Stimulated activated CD4-positive, alpha-beta T cell treated with anti-CD3 and anti-CD28 coated beads, Interleukin-1b, Interleukin-23, amount 100 ng/mL, for 24 hours (primary cell): ENCODE data around the gene RAPGEF1.
"Not testable (repeated sequence)": the region's sequence is repeated elsewhere in the genome, so short reads cannot be mapped to it uniquely, and the experiment has no call there.

Experiments
- DNase-seq, 4 experiments: peaks; one replicate each; pipeline ENCODE4 v3.0.0-alpha.2; 2020; ENCODE audit warnings: low read depth in 4 of 4, low spot score in 1 of 4

RAPGEF1 gene

DNA sequence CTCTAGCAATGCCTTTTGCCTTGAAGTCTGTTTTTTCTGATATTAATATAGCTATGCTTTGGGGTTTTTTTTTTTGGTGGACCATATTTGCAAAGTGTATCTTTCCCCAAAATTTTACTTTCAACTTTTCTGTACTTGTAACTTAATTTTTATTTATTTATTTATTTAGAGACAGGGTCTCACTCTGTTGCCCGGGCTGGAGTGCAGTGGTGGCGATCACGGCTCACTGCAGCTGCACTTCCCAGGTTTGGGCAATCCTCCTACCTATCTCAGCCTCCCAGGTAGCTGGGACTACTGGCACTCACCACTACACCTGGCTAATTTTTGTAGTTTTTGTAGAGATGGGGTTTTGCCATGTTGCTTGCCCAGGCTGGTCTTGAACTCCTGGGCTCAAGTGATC, 173.7 kb downstream of the RAPGEF1 start:
- no peak for DNase-seq

DNA sequence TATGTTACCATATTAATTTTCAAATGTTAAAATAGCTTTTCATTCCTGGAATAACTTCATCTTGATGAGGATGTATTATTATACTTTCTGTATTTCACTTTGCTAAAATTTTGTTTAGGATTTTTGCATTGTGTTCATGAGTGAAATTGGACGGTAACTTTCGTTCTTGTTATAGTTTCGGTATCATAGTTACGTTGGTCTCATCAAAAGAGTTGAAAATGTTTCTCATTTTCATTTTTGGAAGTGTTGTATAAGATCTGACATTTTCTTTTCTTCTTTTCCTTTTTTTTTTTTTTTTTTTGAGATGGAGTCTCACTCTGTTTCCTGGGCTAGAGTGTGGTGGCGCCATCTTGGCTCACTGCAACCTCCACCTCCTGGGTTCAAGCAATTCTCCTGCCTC, 174.5 kb downstream of the RAPGEF1 start:
- no peak for DNase-seq

DNA sequence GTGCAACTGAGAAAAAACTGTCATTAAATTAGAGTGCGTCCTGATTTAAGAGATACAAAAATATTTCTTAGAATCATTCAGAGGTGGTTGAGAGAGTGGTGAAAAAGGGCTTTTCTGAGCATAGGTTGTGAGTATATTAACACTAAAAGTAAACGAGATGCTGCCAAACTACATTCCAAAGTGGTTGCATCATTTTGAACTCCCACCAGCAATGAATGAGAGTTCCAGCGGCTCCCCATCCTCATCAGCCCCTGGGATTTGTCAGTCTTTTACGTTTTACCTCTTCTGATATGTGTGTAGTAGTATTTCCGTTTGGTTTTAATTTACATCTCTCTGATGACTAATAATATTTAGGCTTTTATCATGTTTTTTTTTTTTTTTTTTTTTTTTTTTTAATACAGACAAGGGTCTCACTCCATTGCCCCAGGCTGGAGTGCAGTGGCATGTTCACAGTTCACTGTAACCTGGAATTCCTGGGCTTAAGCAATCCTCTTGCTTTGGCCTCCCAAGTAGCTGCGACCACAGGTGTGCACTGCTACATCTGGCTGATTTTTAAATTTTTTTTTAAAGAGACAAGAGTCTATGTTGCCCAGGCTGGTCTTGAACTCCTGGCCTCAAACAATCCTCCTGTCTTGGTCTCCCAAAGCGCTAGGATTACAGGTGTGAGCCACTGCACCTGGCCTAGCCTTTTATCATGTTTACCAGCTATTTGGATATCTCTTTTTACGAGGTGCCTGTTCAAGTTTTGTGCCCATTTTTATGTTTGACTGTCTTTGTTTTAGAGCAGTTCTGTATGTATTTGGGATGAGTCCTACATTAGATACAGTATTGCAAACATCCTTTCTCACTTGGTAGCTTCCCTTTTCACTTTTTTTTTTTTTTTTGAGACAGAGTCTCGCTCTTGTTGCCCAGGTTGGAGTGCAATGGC, 177.6 kb downstream of the RAPGEF1 start:
- no peak for DNase-seq

DNA sequence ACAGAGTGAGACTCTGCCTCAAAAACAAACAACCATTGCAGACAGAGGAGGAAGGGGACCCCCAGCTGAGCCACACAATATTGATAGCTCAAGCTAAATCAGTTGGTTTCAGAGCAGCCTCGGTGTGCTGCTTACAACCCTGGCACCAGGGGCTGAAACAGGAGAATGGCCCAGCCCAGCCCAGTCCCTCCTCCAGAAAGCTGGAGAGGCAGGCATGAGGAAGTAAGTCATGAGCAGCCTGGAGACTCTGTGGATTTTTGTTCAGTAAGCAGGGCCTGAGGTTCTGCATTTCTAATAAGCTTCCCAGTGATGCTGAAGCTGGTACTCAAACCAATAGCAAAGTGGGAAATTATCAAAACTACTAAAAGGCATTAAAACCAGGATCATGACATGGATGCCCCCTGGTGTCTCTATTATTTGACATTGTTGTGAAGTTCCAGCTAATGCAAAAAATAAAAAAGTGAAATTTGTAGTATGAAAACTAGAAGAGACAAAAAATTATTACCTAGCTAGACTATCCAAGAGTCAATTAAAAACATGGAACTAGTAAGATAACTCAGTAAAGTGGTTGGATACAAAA, 180.4 kb downstream of the RAPGEF1 start:
- DNase-seq: no peak

DNA sequence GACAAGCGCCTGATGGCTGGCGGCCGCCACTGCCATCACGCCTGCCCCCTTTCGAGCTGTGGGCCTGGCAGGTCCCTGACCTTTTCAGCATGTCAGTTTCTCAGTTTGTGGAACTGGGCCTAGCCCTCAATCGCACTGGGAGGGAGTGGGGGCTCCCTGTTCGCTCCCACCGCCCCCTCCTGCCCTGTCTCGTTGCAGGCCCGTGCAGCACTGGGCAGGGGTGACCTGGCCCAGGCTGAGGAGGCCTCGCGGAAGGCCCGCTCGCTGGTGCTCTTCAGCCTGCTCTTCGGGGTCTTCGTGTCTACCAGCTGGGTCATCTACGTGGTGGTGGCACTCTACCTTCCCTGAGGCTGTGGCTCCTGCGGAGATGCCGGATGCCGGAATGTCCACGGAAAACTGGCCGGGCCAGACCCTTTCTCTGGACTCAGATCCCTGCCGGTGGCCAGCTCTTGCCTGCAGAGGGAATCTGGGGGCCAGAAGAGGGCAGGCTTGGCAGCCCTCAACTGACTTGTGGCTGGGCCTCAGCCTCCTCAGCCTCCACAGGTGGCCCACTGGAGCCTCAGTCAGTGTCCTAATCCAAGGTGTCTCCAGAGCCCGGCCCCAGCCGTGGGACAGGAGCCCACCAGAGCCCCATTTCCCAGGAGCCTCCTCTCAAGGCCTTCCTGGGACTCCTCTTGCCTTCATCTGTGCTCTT, 181.9 kb downstream of the RAPGEF1 start:
- DNase-seq: no peak

DNA sequence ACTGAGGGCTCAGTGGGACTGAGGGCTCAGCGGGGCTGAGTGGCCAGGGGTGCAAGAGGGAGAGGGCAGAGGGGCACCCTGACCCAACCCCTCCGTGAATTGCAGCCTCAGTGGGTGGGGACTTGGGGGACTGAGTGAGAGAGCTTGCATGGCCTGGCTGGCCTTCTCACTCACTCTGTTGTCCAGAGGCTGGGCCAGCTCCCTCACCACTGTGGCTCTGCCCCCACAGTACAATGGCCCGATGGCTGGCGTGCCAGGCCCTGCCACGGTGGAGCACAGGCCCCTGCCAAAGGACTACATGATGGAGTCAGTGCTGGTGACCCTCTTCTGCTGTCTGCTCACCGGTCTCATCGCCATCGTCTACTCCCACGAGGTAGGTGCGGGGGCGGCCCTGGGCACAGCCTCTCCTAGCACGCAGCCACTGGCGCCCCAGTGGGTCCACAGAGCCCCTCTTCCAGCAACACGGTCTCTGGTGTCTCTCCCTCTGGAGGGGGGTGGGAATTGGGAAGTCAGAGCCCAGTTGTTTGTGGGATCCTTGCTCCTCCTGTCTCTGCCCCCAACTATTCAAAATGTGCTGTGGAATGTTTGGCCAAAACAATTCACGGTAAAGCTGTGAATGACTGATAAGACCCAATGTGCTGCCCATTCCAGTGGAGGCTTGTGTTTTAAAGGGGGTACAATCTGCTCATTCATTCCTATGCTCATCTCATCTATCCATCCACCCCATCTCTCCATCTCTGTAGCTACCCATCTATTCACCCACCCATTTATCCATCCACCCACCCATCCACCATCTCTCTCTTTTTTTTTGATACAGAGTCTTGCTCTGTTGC, 183.8 kb downstream of the RAPGEF1 start:
- DNase-seq: no peak

DNA sequence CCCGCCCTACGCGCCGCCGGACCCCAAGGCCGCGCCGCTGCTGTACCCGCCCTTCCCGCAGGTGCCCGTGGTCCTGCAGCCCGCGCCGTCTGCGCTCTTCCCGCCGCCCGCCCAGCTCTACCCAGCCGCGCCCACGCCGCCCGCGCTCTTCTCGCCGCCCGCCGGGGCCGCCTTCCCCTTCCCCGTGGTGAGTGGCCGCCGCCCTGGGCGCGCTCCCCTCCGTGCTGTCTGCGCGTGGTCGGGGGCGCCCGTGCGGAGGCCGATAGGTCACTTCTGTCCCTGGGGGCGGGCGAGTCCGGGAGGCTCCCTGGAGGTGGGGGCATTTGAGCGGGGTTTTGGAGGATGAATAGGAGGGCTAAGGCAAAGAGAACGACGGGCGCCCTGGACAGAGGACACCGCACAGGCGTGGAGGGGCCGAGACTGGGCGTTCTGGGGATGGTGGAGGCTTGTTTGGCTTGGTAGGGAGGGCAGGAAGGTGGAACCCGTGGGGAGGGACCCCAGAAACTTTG, 185.0 kb downstream of the RAPGEF1 start:
- DNase-seq: no peak

DNA sequence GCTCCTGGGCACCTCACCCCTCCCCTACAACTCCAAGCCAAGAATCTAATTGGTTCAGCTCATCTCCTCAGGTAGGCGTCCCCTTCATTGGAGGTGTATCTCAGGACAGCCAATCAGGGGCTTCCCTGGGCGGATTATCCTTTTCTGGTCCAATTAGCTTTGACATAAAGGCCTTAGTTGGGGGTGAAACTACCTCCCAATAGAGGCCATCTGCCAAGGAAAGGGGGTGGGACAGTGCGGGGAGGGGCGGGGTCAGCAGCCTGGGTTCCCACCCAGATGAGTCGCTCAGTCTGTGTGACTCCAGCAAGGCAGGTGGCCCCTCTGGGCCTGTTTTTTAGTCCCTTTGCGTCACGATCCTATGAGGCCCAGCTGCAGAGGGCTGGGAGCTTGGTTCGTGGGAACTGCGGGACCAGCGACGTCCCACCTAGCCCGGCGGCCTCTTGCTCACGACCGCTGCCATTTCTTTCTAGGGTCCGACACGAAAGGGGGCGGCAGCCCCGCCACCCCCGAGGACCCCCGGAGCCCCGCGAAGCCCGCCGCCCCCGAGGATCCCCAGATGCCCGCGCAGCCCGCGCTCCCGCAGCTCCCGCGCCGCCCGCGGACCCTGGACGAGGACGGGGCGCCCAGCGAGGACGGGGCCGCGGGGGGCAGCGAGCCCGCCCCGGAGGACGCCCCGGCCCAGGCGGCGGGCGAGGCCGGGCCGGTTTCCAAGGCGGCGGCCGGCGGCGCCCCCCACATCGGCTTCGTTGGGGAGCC, 185.6 kb downstream of the RAPGEF1 start:
- no peak for DNase-seq

DNA sequence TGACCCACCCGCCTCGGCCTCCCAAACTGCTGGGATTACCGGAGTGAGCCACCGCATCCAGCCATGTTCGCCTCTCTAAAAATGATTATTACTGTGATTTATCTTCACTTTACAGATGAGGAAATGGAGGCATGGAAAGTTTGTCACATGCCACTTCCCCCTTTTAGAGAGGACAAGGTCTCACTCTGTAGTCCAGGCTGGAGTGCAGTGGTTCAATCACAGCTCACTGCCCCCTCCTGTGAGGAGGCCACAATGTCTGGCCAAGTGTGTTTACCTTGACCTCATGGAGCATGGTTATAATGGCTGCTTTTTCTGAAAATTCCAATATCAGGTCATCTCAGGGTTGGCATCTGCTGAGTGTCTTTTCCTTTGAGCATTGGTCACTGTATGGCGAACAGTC, 187.8 kb downstream of the RAPGEF1 start:
- no peak for DNase-seq

DNA sequence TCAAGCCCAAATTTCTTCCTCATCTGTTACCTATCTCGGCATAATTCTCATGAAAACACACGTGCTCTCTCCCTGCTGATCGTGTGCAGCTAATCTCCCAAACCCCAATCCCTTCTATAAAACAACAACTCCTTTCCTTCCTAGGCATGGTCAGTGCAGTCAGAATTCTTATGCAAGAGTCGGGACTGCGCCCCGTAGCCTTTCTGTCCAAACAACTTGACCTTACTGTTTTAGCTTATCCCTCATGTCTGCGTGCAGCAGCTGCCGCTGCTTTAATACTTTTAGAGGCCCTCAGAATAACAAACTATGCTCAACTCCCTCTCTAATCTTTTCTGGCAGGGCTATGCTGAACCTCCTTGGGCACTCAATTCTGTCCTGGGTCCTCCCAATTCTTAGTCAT, 189.4 kb downstream of the RAPGEF1 start:
- DNase-seq: not testable (repeated sequence)

DNA sequence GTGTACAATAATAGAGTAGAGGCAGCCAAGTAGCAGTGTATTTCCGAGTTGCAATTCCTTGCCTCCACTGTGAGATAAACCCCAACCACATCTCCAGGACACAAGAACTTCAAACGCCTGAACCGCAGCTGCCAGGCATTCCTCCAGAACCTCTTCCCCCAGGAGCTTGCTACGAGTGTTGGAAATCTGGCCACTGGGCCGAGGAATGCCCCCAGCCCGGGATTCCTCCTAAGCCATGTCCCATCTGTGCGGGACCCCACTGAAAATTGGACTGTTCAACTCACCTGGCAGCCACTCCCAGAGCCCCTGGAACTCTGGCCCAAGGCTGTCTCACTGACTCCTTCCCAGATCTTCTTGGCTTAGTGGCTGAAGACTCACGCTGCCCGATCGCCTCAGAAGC, 190.7 kb downstream of the RAPGEF1 start:
- DNase-seq: not testable (repeated sequence)

DNA sequence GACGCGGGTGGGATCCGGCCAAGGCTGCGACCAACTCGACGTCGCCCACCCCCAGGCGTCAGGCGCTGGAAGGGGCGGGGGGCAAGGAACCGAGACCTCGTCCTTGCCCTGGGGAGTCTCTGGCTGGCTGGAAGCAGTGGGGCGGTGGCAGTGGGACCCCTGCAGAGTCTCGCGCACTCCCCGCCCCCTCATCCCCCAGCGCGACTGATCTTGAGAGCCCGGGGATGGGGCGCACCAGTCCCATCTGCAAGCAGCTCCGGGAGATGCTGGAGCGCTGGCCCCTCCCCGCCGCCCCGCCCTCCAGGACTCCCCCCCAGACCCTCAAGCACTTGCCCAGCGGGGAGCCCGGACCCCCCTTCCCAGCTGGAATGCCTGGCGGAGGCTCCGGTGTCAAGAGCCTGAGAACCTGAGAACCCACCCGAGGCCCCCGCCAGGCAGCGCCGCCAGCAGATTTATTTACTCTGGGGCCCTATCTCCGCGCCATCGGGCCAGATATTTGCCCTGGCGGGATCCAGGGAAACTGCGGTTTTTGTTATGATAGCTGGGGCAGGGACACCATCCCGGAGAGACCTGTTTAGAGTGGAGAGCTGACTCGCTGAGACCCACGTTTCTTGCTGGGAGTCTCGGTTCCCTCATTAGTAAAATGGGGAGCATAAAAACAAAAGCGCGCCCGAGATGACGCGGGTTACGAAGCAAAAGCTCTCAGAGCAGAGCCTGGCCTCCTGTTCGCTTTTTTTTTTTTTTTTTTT, 193.4 kb downstream of the RAPGEF1 start:
- no peak for DNase-seq

DNA sequence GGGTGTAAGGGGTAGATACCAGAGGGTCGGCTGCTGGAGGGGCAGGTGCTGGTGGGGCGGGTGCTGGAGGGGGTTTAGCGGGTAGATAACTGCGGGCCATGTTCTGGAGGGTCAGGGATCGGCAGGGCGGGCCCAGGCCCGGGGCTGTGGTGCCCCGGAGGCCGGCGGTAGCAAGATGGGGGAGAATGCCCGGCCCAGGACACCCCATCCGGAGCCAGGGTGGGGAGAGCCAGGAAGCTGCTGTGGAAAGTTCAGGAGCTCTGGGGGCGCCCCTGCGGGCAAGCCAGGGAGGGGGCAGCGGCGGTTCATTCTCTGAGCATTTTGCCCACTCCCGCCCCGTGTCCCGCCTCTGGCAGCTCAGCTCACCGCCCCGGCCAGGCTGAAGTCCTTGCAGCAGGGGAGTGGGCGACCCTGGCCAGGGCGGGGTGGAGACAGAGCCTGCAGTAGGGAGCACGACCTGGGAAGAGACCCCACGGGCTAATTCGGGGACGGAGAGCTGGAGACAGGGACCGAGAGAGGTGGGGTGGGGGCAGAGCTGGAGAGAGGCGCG, 194.0 kb downstream of the RAPGEF1 start:
- DNase-seq: no peak

DNA sequence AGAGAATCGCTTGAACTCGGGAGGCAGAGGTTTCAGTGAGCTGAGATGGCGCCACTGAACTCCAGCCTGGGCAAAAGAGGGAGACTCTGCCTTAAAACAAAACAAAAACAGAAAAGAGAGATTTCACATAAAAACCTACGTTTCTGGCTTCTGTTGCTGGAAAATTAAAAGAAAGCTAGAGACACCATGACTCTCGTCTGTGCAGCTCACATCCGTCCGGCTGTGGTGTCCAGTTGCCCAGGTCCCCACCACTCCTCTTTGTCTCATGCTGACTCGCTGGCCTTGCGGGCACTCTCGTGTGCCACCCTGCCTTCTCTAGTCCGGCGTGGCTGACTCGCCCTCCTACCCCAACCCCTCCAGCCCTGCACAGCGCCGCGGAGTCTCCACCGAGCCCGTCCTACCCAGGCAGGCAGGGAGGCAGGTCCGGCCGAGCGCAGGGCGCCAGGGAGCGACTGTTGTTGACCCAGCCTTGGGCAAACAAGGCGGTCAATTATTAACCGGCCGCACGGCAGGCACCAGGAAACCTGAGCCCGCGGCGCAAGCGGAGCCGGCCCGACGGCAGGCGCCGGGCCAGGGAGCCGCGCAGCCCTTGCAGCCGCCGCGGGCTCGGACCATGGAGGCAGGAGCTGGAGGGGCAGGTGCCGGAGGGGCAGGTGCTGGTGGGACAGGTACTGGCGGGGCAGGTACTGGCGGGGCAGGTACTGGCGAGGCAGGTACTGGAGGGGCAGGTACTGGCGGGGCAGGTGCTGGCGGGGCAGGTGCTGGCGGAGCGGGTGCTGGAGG, 194.7 kb downstream of the RAPGEF1 start, which contains the start of gene PRRT1B:
TSS of gene PRRT1B (plus strand) at position 521 of the 783 bp plus-strand sequence. CDS start at position 614, 93 bp downstream.
- DNase-seq: no peak

DNA sequence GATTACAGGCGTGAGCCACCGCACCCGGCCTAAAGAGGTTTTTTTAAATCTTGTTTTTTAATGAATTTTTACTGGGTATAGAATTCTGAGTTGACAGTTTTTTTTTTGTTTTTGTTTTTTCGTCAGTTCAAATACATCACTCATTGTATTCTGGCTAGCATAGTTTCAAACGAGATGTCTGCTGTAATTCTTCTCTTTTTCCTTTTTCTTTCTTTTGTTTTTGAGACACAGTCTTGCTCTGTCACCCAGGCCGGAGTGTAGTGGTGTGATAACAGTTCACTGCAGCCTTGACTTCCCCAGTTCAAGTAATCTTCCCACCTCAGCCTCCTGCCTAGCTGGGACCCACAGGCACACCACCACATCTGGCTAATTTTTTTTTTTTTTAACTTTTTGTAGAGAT, 196.7 kb downstream of the RAPGEF1 start:
- no peak for DNase-seq

DNA sequence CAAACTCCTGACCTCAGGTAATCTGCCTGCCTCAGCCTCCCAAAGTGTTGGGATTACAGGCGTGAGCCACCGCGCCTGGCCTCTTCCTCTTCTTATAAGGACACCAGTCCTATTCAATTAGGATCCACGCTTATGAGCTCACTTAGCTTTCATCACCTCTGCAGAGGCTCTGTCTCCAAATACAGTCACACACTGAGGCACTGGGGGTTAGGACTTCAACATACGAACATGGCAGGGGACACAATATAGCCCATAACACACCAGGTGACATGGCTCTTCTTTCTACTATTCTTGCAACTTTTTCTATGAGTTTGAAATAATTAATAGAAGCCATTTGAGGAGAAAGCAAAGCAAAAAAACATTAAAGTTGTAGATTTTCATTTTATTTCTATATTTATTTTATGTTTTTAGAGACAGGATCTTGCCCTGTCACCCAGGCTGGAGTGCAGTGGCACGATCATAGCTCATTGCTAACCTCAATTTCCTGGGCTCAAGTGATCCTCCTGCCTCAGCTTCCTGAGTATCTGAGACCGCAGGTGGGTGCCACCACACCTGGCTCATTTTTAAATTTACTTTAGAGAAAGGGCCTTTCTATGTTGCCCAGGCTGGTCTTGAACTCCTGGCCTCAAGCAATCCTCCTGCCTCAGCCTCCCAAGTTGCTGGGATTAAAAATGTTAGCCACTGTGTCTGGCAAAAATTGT, 200.5 kb downstream of the RAPGEF1 start:
- no peak for DNase-seq

DNA sequence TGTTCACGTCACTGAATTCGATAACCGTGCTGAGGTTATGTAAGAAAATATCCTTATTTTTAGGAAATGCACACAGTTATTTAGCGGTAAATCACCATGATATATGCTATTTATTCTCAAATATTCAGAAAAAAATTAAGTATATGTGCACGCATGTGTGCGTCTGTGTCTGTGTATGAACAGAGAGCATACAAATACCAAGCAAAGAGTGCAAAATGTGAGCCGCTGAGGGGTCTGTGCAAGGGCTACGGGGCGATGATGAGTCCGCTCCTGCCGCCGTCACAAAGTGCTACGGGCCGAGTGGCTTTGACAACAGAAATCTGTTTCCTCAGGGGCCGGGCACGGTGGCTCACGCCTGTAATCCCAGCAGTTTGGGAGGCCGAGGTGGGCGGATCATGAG, 201.9 kb downstream of the RAPGEF1 start:
- DNase-seq: no peak
